ENCODE results near the gene CMC2.

DNA sequence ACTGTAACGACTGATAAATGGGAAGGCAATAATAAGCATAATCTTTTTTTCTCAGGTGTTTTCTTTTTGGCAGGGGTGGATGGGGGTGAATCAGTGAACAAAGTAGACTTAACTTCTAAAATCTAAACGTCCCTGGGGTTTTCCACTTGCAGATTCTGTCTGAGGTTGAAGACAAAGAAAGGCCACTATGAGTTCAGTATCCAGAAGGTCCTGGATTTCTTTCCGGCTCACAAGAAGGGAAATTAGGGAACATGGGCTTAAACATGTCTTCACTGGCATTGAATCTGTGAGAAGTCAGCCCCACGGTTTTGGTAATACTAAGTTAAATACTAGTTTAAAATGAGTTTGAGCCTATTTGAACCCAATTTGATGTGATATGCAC lies 67.8 kb downstream of the CMC2 start:
- no peak for TF ChIP-seq YY1 (IDR thresholded peaks at IDR 0.05; ENCODE audit: insufficient read depth, insufficient read length)
- no peak for TF ChIP-seq ZNF274 (IDR thresholded peaks at IDR 0.05; ENCODE audit: low read depth, low read length)
- no peak for TF ChIP-seq SUZ12 (IDR thresholded peaks at IDR 0.05; ENCODE audit: extremely low read depth, insufficient read depth, insufficient read length)

Measured in NT2/D1 (cell line).